Measurements from ENCODE around the gene FSIP2. TPM values are rescaled to one million over a fixed set of nuclear protein-coding genes. Genes with fewer than 3 reads are reported as not detected.
"Not testable (repeated sequence)": the region's sequence is repeated elsewhere in the genome, so short reads cannot be mapped to it uniquely, and the experiment has no call there.

The FSIP2 gene
- total RNA-seq, 2 experiments from 2014 or later: 0.14 TPM; not detected in 1

DNA sequence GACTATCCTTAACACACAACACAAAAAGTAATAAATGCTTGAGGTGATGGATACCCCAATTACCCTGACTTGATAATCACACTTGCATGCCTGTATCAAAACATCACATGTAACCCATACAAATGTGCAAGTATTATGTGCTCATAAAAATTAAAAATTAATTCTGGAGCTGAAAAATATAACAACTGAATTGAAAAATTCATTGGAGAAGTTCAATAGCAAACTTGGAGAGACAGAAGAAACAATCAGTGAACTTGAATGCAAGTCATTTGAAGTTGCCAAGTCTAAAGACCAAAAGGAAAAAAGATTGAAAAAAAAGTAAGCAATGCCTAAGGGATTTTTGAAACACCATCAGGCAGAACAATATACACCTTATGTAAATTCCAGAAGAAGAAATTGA, 79.4 kb downstream of the FSIP2 start:
- intact Hi-C loops (cut with micrococcal nuclease): no loop called here
- Mint-ChIP-seq H3K9me3 (peaks cover 22% of the 10 kb centered on the region), H3K36me3 (ENCODE audit: low read depth) (no peaks in the 10 kb centered on the region), H3K27ac (no peak overlapping the region), H3K4me3 (no peak overlapping the region), H3K27me3 (ENCODE audit: low read depth) (no peaks in the 10 kb centered on the region), H3K4me1 (ENCODE audit: low read depth) (no peaks in the 10 kb centered on the region)
- CTCF ChIA-PET: no interaction called here
- no peak for DNase-seq

DNA sequence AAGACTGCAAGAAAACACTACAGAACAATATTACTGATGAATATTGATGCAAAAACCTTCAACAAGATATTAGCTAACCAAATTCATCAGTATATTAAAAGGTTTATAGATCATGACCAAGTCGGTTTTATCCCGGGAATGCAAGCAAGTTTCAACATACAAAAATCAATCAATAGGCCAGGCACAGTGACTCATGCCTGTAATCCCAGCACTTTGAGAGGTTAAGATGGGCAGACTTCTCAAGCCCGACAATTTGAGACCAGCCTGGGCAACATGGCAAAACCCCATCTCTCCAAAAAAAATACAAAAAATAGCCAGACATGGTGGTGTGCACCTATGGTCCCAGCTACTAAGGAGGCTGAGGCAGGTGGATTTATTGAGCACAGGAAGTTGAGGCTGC, 82.9 kb downstream of the FSIP2 start:
- CTCF ChIA-PET: no interaction called here
- no peak overlapping the region for H3K4me3 Mint-ChIP-seq
- H3K9me3 Mint-ChIP-seq: peaks cover 25% of the 10 kb centered on the region
- H3K27ac Mint-ChIP-seq: no peak overlapping the region
- no peaks in the 10 kb centered on the region for H3K27me3 Mint-ChIP-seq (ENCODE audit: low read depth)
- H3K36me3 Mint-ChIP-seq (ENCODE audit: low read depth): no peaks in the 10 kb centered on the region
- DNase-seq: no peak
- intact Hi-C loops (cut with micrococcal nuclease): no loop called here
- no peaks in the 10 kb centered on the region for H3K4me1 Mint-ChIP-seq (ENCODE audit: low read depth)

DNA sequence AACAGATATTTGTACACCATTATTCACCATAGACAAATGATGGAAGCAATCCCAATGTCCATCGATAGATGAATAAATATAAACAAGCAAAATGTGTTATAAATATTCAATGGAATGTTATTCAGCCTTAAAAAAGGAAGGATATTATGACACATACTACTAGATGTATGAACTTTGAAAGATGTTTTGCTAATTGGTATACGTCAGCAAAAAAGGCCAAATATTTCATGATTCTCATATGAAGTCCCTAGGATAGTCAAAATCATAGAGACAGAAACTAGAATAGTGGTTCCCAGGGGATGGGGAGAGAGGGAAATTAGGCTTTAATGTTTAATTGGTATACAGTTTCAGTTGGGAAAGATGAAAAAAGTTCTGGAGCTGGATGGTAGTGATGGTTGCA, 85.2 kb downstream of the FSIP2 start:
- Mint-ChIP-seq H3K27me3 (ENCODE audit: low read depth) (no peaks in the 10 kb centered on the region), H3K9me3 (peaks cover 14% of the 10 kb centered on the region), H3K4me1 (ENCODE audit: low read depth) (no peaks in the 10 kb centered on the region), H3K36me3 (ENCODE audit: low read depth) (no peaks in the 10 kb centered on the region), H3K27ac (no peak overlapping the region), H3K4me3 (no peak overlapping the region)
- intact Hi-C loops (cut with micrococcal nuclease): no loop called here
- CTCF ChIA-PET: no interaction called here
- DNase-seq: no peak

- intact Hi-C loops (cut with micrococcal nuclease): no loop called here
- no peak for DNase-seq
- no peak overlapping the region for H3K4me3 Mint-ChIP-seq
- H3K27ac Mint-ChIP-seq: no peak overlapping the region
- H3K9me3 Mint-ChIP-seq: peaks cover 6% of the 10 kb centered on the region
- CTCF ChIA-PET: no interaction called here
- H3K36me3 Mint-ChIP-seq (ENCODE audit: low read depth): no peaks in the 10 kb centered on the region
- no peaks in the 10 kb centered on the region for H3K27me3 Mint-ChIP-seq (ENCODE audit: low read depth)
- H3K4me1 Mint-ChIP-seq (ENCODE audit: low read depth): no peaks in the 10 kb centered on the region
Observed at GRCh38 chr2:185825557-185825956, 87.0 kb downstream of the FSIP2 start.

GRCh38 chr2:185828326-185828725, 89.7 kb downstream of the FSIP2 start:
- CTCF ChIA-PET: no interaction called here
- H3K4me1 Mint-ChIP-seq (ENCODE audit: low read depth): no peaks in the 10 kb centered on the region
- intact Hi-C loops (cut with micrococcal nuclease): no loop called here
- no peaks in the 10 kb centered on the region for H3K36me3 Mint-ChIP-seq (ENCODE audit: low read depth)
- H3K27me3 Mint-ChIP-seq (ENCODE audit: low read depth): no peaks in the 10 kb centered on the region
- DNase-seq: no peak
- H3K27ac Mint-ChIP-seq: no peak overlapping the region
- H3K9me3 Mint-ChIP-seq: peaks cover 2% of the 10 kb centered on the region
- H3K4me3 Mint-ChIP-seq: no peak overlapping the region

DNA sequence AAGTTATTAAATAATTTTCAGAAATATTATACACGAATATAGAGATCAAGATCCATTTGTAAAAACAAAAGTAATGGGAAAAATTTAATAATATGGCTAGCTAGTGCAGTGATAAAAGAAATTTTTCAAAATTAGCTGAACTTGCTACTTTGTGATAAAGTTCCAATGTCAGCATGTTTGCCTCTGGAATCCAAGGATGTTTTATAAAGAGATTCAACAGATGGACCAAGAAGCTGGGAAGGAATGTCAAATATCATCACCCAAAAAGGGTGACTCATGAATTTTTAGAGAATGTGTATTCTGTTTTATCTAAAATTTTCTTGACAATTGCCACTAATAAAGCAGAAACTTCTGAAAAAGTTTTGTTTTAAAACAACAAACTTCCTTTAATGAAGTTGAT, 95.3 kb downstream of the FSIP2 start:
- CTCF ChIA-PET: no interaction called here
- intact Hi-C loops (cut with micrococcal nuclease): no loop called here

DNA sequence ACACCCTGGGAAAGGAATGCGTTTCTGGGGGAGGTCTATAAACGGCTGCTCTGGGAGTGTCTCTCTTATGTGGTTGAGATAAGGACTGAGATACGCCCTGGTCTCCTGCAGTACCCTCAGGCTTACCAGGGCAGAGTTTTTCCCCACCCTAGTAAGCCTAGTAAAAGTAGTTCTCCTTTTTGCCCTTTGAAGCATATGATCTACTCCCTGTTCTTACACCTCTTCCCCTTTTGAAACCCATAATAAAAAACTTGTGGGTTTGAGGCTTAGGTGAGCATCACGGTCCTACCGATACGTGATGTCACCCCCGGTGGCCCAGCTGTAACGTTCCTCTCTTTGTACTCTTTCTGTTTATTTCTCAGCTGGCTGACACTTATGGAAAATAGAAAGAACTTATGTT, 97.4 kb downstream of the FSIP2 start:
- no peaks in the 10 kb centered on the region for H3K4me1 Mint-ChIP-seq (ENCODE audit: low read depth)
- peaks cover 5% of the 10 kb centered on the region for H3K36me3 Mint-ChIP-seq (ENCODE audit: low read depth)
- DNase-seq: no peak
- H3K27ac Mint-ChIP-seq: no peak overlapping the region
- no peaks in the 10 kb centered on the region for H3K27me3 Mint-ChIP-seq (ENCODE audit: low read depth)
- intact Hi-C loops (cut with micrococcal nuclease): no loop called here
- H3K4me3 Mint-ChIP-seq: no peak overlapping the region
- H3K9me3 Mint-ChIP-seq: peaks cover 25% of the 10 kb centered on the region
- CTCF ChIA-PET: no interaction called here

More for the DNA sequence above, 95.3 kb downstream of the FSIP2 start:
- Mint-ChIP-seq H3K9me3 (peaks cover 19% of the 10 kb centered on the region), H3K4me3 (no peak overlapping the region), H3K27me3 (ENCODE audit: low read depth) (no peaks in the 10 kb centered on the region), H3K4me1 (ENCODE audit: low read depth) (no peaks in the 10 kb centered on the region), H3K27ac (no peak overlapping the region), H3K36me3 (ENCODE audit: low read depth) (peaks cover 5% of the 10 kb centered on the region)
- DNase-seq: no peak

GRCh38 chr2:185854885-185855284, 116.3 kb downstream of the FSIP2 start:
- H3K9me3 Mint-ChIP-seq: peaks cover 9% of the 10 kb centered on the region
- CTCF ChIA-PET: no interaction called here
- peaks cover 6% of the 10 kb centered on the region for H3K36me3 Mint-ChIP-seq (ENCODE audit: low read depth)
- H3K4me1 Mint-ChIP-seq (ENCODE audit: low read depth): no peaks in the 10 kb centered on the region
- intact Hi-C loops (cut with micrococcal nuclease): no loop called here
- H3K27ac Mint-ChIP-seq: no peak overlapping the region
- DNase-seq: no peak
- no peak overlapping the region for H3K4me3 Mint-ChIP-seq
- no peaks in the 10 kb centered on the region for H3K27me3 Mint-ChIP-seq (ENCODE audit: low read depth)

DNA sequence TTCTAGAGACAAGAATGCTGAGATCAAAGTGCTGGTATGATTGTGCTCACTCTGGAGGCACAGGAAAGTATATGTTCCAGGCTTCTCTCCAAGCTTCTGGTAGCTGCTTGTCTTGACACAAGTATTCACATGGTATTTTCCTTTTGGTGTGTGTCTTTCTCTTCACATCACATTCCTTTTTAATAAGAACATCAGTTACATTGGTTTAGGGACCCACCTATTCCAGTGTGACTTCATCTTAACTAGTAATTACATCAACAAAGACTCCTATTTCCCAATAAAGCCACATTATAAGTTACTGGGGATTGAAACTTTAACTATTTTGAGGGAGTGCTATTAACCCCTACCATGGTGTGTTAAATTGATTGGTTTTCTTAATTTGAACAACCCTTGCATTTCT, 119.1 kb downstream of the FSIP2 start:
- no peaks in the 10 kb centered on the region for H3K4me1 Mint-ChIP-seq (ENCODE audit: low read depth)
- peaks cover 2% of the 10 kb centered on the region for H3K36me3 Mint-ChIP-seq (ENCODE audit: low read depth)
- DNase-seq: no peak
- no peak overlapping the region for H3K27ac Mint-ChIP-seq
- intact Hi-C loops (cut with micrococcal nuclease): no loop called here
- H3K4me3 Mint-ChIP-seq: no peak overlapping the region
- CTCF ChIA-PET: interaction anchor here (0.5 kb wide), 1 partner anchor 450 kb away, joined by 3 read pairs; no protein-coding TSS in a partner anchor
- H3K9me3 Mint-ChIP-seq: peaks cover 4% of the 10 kb centered on the region
- H3K27me3 Mint-ChIP-seq (ENCODE audit: low read depth): no peaks in the 10 kb centered on the region

GRCh38 chr2:185859506-185859905, 120.9 kb downstream of the FSIP2 start:
- CTCF ChIA-PET: no interaction called here
- H3K4me3 Mint-ChIP-seq: no peak overlapping the region
- peaks cover 2% of the 10 kb centered on the region for H3K36me3 Mint-ChIP-seq (ENCODE audit: low read depth)
- no peaks in the 10 kb centered on the region for H3K27me3 Mint-ChIP-seq (ENCODE audit: low read depth)
- peaks cover 1% of the 10 kb centered on the region for H3K9me3 Mint-ChIP-seq
- DNase-seq: no peak
- no peak overlapping the region for H3K27ac Mint-ChIP-seq
- intact Hi-C loops (cut with micrococcal nuclease): no loop called here
- no peaks in the 10 kb centered on the region for H3K4me1 Mint-ChIP-seq (ENCODE audit: low read depth)

DNA sequence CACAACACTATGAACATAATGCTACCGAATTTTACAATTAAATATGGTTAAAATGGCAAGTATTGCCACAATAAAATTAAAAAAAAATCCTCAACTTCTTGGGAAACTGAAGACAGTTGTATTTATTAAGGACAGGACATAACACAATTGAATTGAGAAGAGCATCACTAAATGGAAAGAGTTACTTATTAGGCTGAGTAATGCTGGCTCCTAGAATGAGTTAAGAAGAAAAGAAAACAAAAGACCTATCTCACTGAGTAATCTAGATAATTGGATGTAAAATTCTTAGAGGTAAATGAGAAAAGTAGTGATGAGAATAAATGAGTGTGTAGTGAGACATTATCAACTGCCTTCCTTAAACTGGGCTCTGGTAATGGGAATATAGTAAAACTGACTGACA, 121.7 kb downstream of the FSIP2 start:
- intact Hi-C loops (cut with micrococcal nuclease): no loop called here
- no peak overlapping the region for H3K27ac Mint-ChIP-seq
- no peaks in the 10 kb centered on the region for H3K4me1 Mint-ChIP-seq (ENCODE audit: low read depth)
- H3K4me3 Mint-ChIP-seq: no peak overlapping the region
- no peak for DNase-seq
- H3K27me3 Mint-ChIP-seq (ENCODE audit: low read depth): no peaks in the 10 kb centered on the region
- H3K9me3 Mint-ChIP-seq: no peaks in the 10 kb centered on the region
- CTCF ChIA-PET: no interaction called here
- no peaks in the 10 kb centered on the region for H3K36me3 Mint-ChIP-seq (ENCODE audit: low read depth)

DNA sequence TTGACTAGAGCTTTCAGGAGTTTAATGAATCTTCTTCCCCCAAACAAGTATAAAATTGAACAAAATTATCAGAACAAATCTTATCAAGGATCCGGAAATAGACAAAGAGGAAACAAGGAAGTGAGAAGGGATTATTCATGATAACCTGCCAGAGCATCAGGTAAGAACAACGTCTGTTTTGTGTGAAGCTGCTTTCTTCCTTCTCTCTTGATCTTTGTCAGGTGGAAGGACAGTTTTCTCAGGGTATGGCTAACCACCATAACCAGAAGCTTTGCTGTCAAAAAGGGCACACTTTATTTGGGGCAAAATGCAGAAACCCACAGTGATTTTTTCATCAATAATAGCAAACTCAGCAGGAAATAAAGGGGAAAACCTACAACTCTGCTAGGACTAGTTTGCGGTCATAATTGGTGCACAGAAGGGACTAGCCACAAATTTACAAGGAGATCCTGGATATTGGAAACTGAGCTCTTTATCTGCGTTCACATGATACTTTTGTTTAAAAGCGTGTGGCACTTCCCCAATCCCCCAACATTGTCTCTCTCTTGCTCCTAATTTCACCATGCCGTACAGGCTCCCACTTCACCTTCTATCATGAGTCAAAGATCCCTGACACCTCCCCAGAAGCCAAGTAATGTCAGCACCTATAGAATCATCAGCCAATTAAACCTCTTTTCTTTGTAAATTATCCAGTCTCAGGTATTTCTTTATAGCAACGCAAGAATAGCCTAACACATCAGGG, 124.2 kb downstream of the FSIP2 start:
- H3K36me3 Mint-ChIP-seq (ENCODE audit: low read depth): no peaks in the 10 kb centered on the region
- no peaks in the 10 kb centered on the region for H3K4me1 Mint-ChIP-seq (ENCODE audit: low read depth)
- H3K27me3 Mint-ChIP-seq (ENCODE audit: low read depth): no peaks in the 10 kb centered on the region
- H3K27ac Mint-ChIP-seq: no peak overlapping the region
- intact Hi-C loops (cut with micrococcal nuclease): no loop called here
- H3K9me3 Mint-ChIP-seq: peaks cover 3% of the 10 kb centered on the region
- no peak for DNase-seq
- CTCF ChIA-PET: interaction anchor here (0.6 kb wide), 1 partner anchor 19 kb away, joined by 6 read pairs; no protein-coding TSS in a partner anchor
- H3K4me3 Mint-ChIP-seq: no peak overlapping the region

GRCh38 chr2:185864468-185865260, 126.1 kb downstream of the FSIP2 start:
- intact Hi-C loops (cut with micrococcal nuclease); H3K4me3 Mint-ChIP-seq; H3K36me3 Mint-ChIP-seq (ENCODE audit: low read depth); CTCF ChIA-PET; H3K4me1 Mint-ChIP-seq (ENCODE audit: low read depth); H3K27me3 Mint-ChIP-seq (ENCODE audit: low read depth); H3K27ac Mint-ChIP-seq; H3K9me3 Mint-ChIP-seq; DNase-seq: not testable (repeated sequence)

Measured in activated naive CD4-positive, alpha-beta T cell treated with anti-CD3 and anti-CD28 coated beads for 36 hours (primary cell).